Activated naive CD4-positive, alpha-beta T cell treated with anti-CD3 and anti-CD28 coated beads for 36 hours (primary cell): Measurements from ENCODE around the gene EIF4EBP2. TPM values are rescaled to one million over a fixed set of nuclear protein-coding genes. Genes with fewer than 3 reads are reported as not detected.
A peak's percentile ranks its signal among the peaks of the same experiment; 100 is the strongest.

Experiments used
- CTCF ChIA-PET: fragments of 350-600 bp; sonication (Branson Sonifier 250); formaldehyde crosslinking; loops from one replicate; lab custom pipeline; 2021; ENCODE audit warnings: antibody characterized with exemption; lab: Charles Lee
- DNase-seq: peaks from one replicate; pipeline ENCODE4 v3.0.0-alpha.2; 2020
- H3K27ac Mint-ChIP-seq: one replicate; pipeline ENCODE4 v1.8.0; 2021; ENCODE audit warnings: mild to moderate bottlenecking, mixed read lengths
- H3K27me3 Mint-ChIP-seq: one replicate; pipeline ENCODE4 v1.8.0; 2021; ENCODE audit warnings: low read depth, mixed read lengths
- H3K36me3 Mint-ChIP-seq: one replicate; pipeline ENCODE4 v1.8.0; 2021; ENCODE audit warnings: low read depth, mixed read lengths
- H3K4me1 Mint-ChIP-seq: one replicate; pipeline ENCODE4 v1.8.0; 2021; ENCODE audit warnings: low read depth, mixed read lengths
- H3K4me3 Mint-ChIP-seq: one replicate; pipeline ENCODE4 v1.8.0; 2021; ENCODE audit warnings: mild to moderate bottlenecking, moderate library complexity, mixed read lengths
- H3K9me3 Mint-ChIP-seq: one replicate; pipeline ENCODE4 v1.8.0; 2021; ENCODE audit warnings: mixed read lengths
- intact Hi-C: fragments of 100-400 bp; cut with micrococcal nuclease; formaldehyde crosslinking; loops from one replicate; pipeline ENCODE4 v1.15.1; 2023
- total RNA-seq, 2 experiments: library from RNA; stranded (reverse); gene quantifications; one replicate each; pipeline ENCODE4 v1.2.3, GENCODE V29; 2021

EIF4EBP2 gene
- total RNA-seq, 2 experiments from 2014 or later: 20.0 to 21.0 TPM

DNA sequence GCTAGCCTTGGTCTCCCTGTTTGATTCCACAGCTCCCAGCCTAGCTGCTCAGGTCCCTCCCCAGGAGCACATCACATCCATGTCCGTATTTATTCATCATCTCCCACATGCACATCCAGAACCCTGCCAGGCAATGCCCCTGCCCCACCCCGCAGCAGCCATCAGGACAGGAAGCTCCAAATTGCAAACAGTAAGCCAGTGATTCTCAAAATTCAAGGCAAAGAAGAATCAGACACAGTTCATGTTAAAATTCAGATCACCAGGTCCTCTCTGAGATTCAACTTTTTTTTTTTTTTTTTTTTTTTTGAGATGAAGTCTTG, 39.2 kb upstream of the EIF4EBP2 start:
- no peaks in the 10 kb centered on the region for H3K9me3 Mint-ChIP-seq
- no peak overlapping the region for H3K27ac Mint-ChIP-seq
- H3K4me3 Mint-ChIP-seq: no peak overlapping the region
- no peak for DNase-seq
- intact Hi-C loops: loop anchor here (1.0 to 5.0 kb wide), 4 partner anchors 91 to 272 kb away; partner anchors contain the start of gene TYSND1
- CTCF ChIA-PET: interaction anchor here (0.6 to 6.0 kb wide), 36 partner anchors 9 to 1845 kb away, joined by 3 to 100 read pairs (median 6); partner anchors contain the start of genes PPA1 and TYSND1
- peaks cover 10% of the 10 kb centered on the region for H3K4me1 Mint-ChIP-seq
- H3K36me3 Mint-ChIP-seq: peaks cover 3% of the 10 kb centered on the region
- no peaks in the 10 kb centered on the region for H3K27me3 Mint-ChIP-seq

DNA sequence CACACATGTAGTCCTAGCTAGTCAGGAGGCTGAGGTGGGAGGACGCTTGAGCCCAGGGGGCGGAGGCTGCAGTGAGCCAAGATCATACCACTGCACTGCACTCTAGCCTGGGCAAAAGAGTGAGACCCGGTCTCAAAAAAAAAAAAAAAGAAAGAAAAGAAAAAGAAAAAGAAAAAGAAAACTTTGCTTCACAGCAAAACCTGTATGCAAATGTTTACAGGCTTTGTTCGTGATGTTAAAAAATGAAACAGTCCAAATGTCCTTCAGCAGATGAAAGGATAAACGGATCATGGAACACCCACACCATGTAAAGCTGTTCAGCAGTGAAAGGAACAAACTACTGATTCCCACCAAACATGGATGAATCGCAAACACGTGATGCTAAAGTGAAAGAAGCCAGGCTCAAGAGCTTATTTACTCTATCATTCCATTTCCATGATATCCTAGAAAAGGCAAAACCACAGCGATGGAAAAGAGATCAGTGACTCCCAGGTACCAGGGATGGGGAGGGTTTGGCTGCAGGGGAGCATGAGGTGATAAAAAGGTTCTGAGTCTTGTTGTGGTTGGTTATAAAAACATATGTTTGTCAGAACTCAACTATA, 36.6 kb upstream of the EIF4EBP2 start:
- peaks cover 10% of the 10 kb centered on the region for H3K4me1 Mint-ChIP-seq
- intact Hi-C loops: no loop called here
- CTCF ChIA-PET: interaction anchor here (0.7 kb wide), 1 partner anchor 308 kb away, joined by 3 read pairs; no protein-coding TSS in a partner anchor
- H3K27ac Mint-ChIP-seq: no peak overlapping the region
- H3K36me3 Mint-ChIP-seq: peaks cover 3% of the 10 kb centered on the region
- no peaks in the 10 kb centered on the region for H3K9me3 Mint-ChIP-seq
- no peak overlapping the region for H3K4me3 Mint-ChIP-seq
- DNase-seq: no peak
- no peaks in the 10 kb centered on the region for H3K27me3 Mint-ChIP-seq

DNA sequence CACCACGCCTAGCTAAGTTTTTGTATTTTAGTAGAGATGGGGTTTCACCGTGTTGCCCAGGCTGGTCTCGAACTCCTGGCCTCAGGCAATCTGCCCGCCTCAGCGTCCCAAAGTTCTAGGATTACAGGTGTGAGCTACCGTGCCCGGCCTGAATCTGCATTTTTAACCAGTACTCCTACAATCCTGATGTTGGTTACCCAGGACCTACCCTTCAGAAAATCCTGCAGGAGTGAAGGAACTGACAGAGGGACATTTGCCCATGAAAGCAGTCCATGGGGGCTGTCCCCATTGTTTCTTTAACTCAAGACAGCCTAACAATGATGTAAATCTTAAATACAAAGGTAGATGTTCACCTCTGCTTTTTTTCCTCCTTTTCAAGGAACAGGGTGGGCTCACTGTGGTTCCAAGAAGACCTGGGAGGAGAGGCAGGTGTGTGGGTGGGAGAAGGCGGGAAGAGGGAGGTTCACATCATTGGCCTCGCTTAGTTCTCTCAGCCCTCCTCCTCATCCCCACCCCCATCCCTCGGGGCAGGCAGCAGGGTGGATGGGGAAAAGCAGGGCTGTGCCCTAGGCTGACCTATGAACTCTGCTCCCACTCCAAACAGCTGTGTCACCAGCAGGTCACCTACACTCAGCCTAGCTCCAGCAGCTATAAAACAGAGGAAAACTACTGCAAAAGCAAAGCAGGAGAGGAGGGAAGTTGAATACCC, 35.0 kb upstream of the EIF4EBP2 start:
- H3K4me3 Mint-ChIP-seq: no peak overlapping the region
- peaks cover 9% of the 10 kb centered on the region for H3K4me1 Mint-ChIP-seq
- H3K36me3 Mint-ChIP-seq: peaks cover 3% of the 10 kb centered on the region
- no peak for DNase-seq
- no peaks in the 10 kb centered on the region for H3K9me3 Mint-ChIP-seq
- intact Hi-C loops: no loop called here
- no peaks in the 10 kb centered on the region for H3K27me3 Mint-ChIP-seq
- CTCF ChIA-PET: interaction anchor here (1.4 kb wide), 1 partner anchor 10 kb away, joined by 3 read pairs; no protein-coding TSS in a partner anchor
- H3K27ac Mint-ChIP-seq: no peak overlapping the region

DNA sequence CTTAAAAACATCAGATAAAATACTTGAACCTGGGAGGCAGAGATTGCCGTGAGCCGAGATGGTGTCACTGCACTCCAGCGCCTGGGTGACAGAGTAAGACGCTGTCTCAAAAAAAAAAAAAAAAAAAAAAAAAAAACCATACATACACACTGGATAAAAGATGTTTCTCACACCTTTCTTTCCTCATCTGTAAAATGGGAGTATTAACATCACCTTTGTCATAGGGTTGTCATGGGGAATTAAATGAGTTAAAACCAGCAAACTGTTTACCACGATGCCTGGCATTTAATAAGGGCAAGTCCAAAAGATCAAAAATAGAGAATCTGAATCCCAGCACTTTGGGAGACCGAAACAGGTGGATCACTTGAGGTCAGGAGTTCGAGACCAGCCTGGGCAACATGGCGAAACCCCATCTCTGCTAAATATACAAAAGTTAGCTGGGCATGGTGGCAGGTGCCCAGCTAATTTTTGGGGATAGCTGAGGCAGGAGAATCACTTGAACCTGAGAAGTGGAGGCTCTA, 34.4 kb upstream of the EIF4EBP2 start:
- CTCF ChIA-PET: interaction anchor here (1.4 kb wide), 1 partner anchor 11 kb away, joined by 3 read pairs; no protein-coding TSS in a partner anchor
- H3K4me1 Mint-ChIP-seq: peaks cover 3% of the 10 kb centered on the region
- no peak overlapping the region for H3K27ac Mint-ChIP-seq
- intact Hi-C loops: no loop called here
- no peak for DNase-seq
- H3K36me3 Mint-ChIP-seq: peaks cover 6% of the 10 kb centered on the region
- no peaks in the 10 kb centered on the region for H3K27me3 Mint-ChIP-seq
- H3K4me3 Mint-ChIP-seq: no peak overlapping the region
- H3K9me3 Mint-ChIP-seq: no peaks in the 10 kb centered on the region

DNA sequence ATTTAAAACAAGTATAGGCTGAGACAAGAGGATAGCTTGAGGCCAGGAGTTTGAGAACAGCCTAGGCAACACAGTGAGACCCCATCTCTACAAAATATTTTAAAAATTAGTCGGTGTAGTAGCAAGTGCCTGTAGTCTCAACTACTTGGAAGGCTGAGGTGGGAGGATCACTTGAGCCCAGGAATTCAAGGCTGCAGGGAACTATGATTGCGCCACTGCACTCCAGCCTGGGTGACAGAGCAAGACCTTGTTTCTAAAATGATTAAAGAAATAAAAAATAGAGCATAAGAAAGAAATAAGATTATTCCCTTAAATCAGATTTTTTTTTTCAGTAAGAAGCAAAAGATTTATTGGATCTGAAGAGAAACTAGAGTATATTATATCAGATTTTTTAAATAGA, 33.2 kb upstream of the EIF4EBP2 start:
- no peaks in the 10 kb centered on the region for H3K27me3 Mint-ChIP-seq
- H3K36me3 Mint-ChIP-seq: peaks cover 3% of the 10 kb centered on the region
- no peak for DNase-seq
- H3K9me3 Mint-ChIP-seq: no peaks in the 10 kb centered on the region
- no peak overlapping the region for H3K27ac Mint-ChIP-seq
- no peak overlapping the region for H3K4me3 Mint-ChIP-seq
- intact Hi-C loops: no loop called here
- no peaks in the 10 kb centered on the region for H3K4me1 Mint-ChIP-seq
- CTCF ChIA-PET: no interaction called here

DNA sequence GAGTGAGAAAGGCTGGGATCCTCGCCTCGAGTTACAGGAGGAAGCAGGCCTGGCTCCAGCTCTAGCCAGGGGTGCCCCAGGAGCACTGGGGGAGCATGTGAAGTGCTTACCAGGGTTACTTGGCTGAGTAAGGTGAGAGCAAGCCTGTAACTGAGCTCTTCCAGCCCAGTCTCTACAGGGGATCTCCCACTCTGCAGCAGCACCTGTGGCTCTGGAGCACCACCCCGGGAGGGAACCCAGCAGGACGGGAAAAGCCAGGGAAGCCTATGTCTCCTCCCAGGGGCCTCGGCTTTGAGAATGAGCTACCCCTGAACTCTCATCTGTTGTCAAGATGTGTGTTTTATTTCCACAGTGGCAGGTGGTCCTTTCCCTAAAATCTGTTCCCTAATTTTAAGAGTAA, 32.1 kb upstream of the EIF4EBP2 start:
- DNase-seq: no peak
- Mint-ChIP-seq H3K27ac (no peak overlapping the region), H3K4me1 (no peaks in the 10 kb centered on the region), H3K36me3 (peaks cover 3% of the 10 kb centered on the region), H3K4me3 (no peak overlapping the region), H3K27me3 (no peaks in the 10 kb centered on the region), H3K9me3 (no peaks in the 10 kb centered on the region)
- intact Hi-C loops: no loop called here
- CTCF ChIA-PET: interaction anchor here (0.6 to 1.1 kb wide), 2 partner anchors 30 to 225 kb away, joined by 3 read pairs; partner anchors contain the start of gene TYSND1

DNA sequence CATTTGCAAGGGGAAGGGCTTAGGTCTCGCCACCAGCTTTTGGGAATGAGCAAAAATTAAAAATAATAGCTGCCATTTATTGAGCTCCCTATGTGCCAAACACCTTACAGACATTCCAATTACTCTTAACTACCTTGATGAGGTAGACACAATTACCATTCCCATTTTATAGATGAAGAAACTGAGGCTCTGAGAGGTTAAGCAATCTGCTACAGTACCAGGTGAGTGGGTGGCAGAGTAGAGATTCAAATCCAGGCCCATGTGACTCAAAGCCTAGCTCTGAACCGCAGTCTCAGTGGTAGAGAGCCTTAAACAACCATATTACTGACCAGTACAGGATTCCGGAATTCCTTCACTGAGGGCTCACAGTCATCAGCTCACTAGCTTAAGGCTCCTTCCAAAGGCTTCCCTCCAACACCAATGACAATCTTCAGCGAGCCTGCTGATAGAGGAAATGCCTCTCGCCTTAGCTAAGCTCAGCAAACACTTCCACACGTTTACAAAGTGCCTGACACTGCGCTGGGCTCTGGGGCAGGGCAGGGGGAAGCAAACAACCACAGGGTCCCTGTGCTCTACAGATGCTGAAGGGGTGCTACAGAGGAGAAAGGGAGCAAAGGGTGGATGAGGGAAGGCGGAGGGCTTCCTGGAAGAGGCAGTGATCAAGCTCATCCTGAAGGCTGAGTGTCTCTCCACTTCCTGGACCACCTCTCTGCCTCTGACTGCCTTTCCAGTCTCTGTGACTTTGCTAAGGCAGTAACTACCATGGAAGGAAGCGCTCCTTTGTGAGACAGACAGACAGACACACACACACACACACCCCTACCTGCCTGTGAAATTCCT, 28.9 kb upstream of the EIF4EBP2 start:
- no peaks in the 10 kb centered on the region for H3K4me1 Mint-ChIP-seq
- intact Hi-C loops: no loop called here
- H3K27ac Mint-ChIP-seq: no peak overlapping the region
- H3K36me3 Mint-ChIP-seq: peaks cover 3% of the 10 kb centered on the region
- no peak for DNase-seq
- H3K9me3 Mint-ChIP-seq: peaks cover 4% of the 10 kb centered on the region
- CTCF ChIA-PET: interaction anchor here (0.6 to 1.6 kb wide), 8 partner anchors 10 to 384 kb away, joined by 3 to 10 read pairs (median 4); no protein-coding TSS in a partner anchor
- H3K4me3 Mint-ChIP-seq: no peak overlapping the region
- H3K27me3 Mint-ChIP-seq: peaks cover 2% of the 10 kb centered on the region

DNA sequence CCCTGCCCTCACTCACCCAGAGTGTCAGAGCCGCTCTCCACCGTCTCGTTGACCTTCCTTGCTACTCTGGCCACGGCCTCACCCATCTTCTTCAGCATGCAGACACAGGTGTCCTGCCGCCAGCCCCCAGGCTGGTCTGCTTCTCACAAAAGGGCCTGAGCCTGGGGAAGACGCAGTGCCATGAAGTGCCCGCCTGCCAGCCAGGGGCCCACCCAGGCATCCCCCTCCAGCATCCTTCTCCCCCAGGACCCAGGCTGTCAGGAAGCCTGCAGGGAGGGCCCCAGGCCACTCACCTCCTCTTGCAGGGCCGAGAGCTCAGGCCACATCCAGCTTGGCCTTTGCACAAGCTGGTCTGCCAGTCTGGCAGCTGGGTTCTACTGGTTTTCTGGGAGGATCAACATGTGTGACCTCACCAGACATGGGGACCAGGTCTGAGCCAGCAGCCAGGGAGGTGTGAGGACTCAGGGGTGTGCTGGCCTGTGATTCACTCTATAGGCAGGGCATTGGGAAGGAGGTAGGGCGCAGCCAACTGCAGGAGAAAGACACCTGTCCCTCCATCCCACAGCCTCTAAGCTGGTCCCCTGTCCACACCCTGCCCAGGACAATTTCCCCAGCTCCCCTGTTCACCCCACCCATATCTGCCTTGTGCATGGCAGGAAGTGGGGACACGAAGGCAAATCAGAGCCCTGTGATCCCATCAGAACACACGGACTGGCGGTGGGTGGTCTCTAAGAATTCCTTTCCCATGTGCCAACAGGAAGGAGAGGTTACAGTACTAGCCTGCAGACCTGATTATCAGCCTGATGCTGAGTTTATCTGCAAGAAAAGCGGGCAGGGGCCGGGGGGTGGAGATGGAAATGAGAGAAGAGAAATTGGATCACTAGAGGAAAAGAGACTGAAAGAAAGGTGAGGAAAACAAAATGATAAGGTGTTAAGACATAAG, 27.2 kb upstream of the EIF4EBP2 start:
- Mint-ChIP-seq H3K27me3 (peaks cover 2% of the 10 kb centered on the region), H3K4me1 (peaks cover 5% of the 10 kb centered on the region), H3K36me3 (peaks cover 3% of the 10 kb centered on the region), H3K27ac (no peak overlapping the region), H3K9me3 (peaks cover 4% of the 10 kb centered on the region), H3K4me3 (no peak overlapping the region)
- intact Hi-C loops: no loop called here
- no peak for DNase-seq
- CTCF ChIA-PET: interaction anchor here (1.1 to 2.1 kb wide), 3 partner anchors 12 to 230 kb away, joined by 4 to 6 read pairs (median 5); partner anchors contain the start of gene TYSND1

DNA sequence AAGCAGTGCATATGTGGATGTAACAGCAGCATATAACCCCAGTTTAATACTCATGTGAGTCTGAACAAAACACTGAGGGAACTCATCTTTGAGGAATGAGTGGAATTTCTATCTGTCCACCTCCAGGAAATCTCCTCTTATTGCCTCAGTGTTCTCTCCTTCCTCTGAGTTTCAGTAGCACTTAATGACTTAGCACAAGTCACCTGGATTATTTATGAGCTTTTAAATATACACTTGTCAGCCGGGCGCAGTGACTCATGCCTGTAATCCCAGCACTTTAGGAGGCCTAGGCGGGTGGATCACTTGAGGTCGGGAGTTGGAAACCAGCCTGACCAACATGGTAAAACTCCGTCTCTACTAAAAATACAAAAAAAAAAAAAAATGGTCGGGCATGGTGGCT, 25.8 kb upstream of the EIF4EBP2 start:
- Mint-ChIP-seq H3K4me1 (peaks cover 9% of the 10 kb centered on the region), H3K27me3 (peaks cover 2% of the 10 kb centered on the region), H3K4me3 (no peak overlapping the region), H3K36me3 (peaks cover 3% of the 10 kb centered on the region), H3K27ac (no peak overlapping the region), H3K9me3 (peaks cover 4% of the 10 kb centered on the region)
- intact Hi-C loops: no loop called here
- no peak for DNase-seq
- CTCF ChIA-PET: interaction anchor here (1.4 to 2.7 kb wide), 4 partner anchors 12 to 157 kb away, joined by 3 to 11 read pairs (median 4); no protein-coding TSS in a partner anchor

DNA sequence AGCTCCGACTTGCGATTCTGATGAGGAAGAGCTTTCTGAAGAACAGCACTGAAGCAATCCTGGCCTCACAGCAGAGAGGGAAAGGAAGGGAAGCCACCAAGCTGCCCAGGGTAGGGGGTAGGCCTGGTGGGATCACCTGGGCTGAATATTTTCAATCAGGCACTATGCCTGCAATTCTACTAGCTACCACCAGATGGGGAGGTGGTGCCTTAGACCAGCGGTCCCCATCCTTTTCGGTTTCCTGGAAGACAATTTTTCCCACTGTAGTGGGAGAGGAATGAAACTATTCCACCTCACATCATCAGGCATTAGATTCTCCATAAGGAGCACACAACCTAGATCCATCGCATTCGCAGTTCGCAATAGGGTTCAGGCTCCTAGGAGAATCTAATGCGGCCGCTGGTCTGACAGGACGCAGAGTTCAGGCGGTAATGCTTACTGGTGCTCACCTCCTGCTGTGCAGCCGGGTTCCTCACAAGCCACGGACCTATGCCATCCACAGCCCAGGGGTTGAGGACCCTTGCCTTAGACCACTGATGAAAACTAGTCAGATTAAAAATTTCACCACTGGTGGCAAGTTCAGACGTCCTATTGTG, 24.3 kb upstream of the EIF4EBP2 start:
- H3K4me3 Mint-ChIP-seq: no peak overlapping the region

More for the DNA sequence above, 24.3 kb upstream of the EIF4EBP2 start:
- CTCF ChIA-PET: interaction anchor here (0.6 to 2.7 kb wide), 22 partner anchors 10 to 423 kb away, joined by 3 to 11 read pairs (median 4); partner anchors contain the start of genes EIF4EBP2 and SAR1A
- Mint-ChIP-seq H3K4me1 (peaks cover 9% of the 10 kb centered on the region), H3K27ac (no peak overlapping the region), H3K9me3 (peaks cover 4% of the 10 kb centered on the region), H3K36me3 (no peaks in the 10 kb centered on the region), H3K27me3 (peaks cover 2% of the 10 kb centered on the region)
- intact Hi-C loops: loop anchor here (1.0 to 10.0 kb wide), 2 partner anchors 163 to 375 kb away; no protein-coding TSS in a partner anchor
- peak; percentile 35 for DNase-seq
